ENCODE measurements around the gene UGT2B7. TPM values are rescaled to one million over a fixed set of nuclear protein-coding genes. Genes with fewer than 3 reads are reported as not detected.
"Not testable (repeated sequence)": the region's sequence is repeated elsewhere in the genome, so short reads cannot be mapped to it uniquely, and the experiment has no call there.

The UGT2B7 gene
- total RNA-seq, 4 donors from 2014 or later = not detected

DNA sequence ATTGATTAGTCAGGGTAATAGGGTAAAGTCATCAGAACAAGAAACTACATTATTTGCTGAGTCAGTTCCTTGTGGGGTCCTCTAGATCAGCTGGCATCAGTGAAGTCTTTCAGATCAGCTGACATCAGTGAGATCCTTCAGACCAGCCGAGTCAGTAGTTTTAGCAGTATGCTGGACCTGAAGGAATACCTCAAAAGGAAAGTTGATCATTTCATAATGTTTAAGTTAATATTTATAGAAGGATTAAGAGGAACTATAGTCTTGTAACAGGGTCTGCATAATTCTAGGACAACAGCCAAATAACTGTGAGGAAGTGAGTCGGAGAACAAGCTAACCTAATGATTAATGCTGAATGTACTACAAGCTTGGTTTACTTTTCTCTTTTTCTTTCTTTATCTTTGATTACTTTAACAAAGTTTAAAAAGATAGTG, 958 bp upstream of the UGT2B7 start:
- no peaks in the 10 kb centered on the region for H3K9me3 ChIP-seq
- 17 to 38% methylated on average over 2 of the region's 2 CpGs for WGBS, 2 donors
- H3K4me1 ChIP-seq = no peaks in the 10 kb centered on the region
- TF ChIP-seq EP300 (IDR thresholded peaks at IDR 0.05) = no peak
- no peak for TF ChIP-seq CTCF (IDR thresholded peaks at IDR 0.05)
- TF ChIP-seq POLR2A (IDR thresholded peaks at IDR 0.05) = no peak
- H3K36me3 ChIP-seq = no peaks in the 10 kb centered on the region
- H3K27me3 ChIP-seq = no peaks in the 10 kb centered on the region
- H3K4me3 ChIP-seq = no peak overlapping the region
- H3K27ac ChIP-seq = no peak overlapping the region
- DNase-seq (ENCODE audit: low spot score in 2 of 2) = no peak

- TF ChIP-seq POLR2A (IDR thresholded peaks at IDR 0.05) (no peak), CTCF (IDR thresholded peaks at IDR 0.05) (no peak), EP300 (IDR thresholded peaks at IDR 0.05) (no peak)
- 70 to 77% methylated on average over 3 of the region's 3 CpGs for WGBS, 2 donors
- Histone ChIP-seq H3K4me3 (no peak overlapping the region), H3K4me1 (no peaks in the 10 kb centered on the region), H3K27ac (no peak overlapping the region), H3K36me3 (no peaks in the 10 kb centered on the region), H3K9me3 (no peaks in the 10 kb centered on the region), H3K27me3 (no peaks in the 10 kb centered on the region)
- DNase-seq (ENCODE audit: low spot score in 2 of 2) = no peak
Measured at GRCh38 chr4:69096810-69097209, 536 bp downstream of the UGT2B7 start.

- H3K27ac ChIP-seq = no peak overlapping the region
- no peak for DNase-seq (ENCODE audit: low spot score in 2 of 2)
- no peaks in the 10 kb centered on the region for H3K27me3 ChIP-seq
- H3K4me3 ChIP-seq = no peak overlapping the region
- H3K4me1 ChIP-seq = no peaks in the 10 kb centered on the region
- WGBS, 2 donors = 81 to 86% methylated on average over 4 of the region's 4 CpGs
- no peaks in the 10 kb centered on the region for H3K36me3 ChIP-seq
- TF ChIP-seq POLR2A (IDR thresholded peaks at IDR 0.05) = no peak
- TF ChIP-seq CTCF (IDR thresholded peaks at IDR 0.05) = no peak
- TF ChIP-seq EP300 (IDR thresholded peaks at IDR 0.05) = no peak
- no peaks in the 10 kb centered on the region for H3K9me3 ChIP-seq
Measured at GRCh38 chr4:69098470-69098869, 2.2 kb downstream of the UGT2B7 start.

GRCh38 chr4:69099910-69100309, 3.6 kb downstream of the UGT2B7 start:
- no peak overlapping the region for H3K4me3 ChIP-seq
- no peaks in the 10 kb centered on the region for H3K27me3 ChIP-seq
- no peak for DNase-seq (ENCODE audit: low spot score in 2 of 2)
- H3K27ac ChIP-seq = no peak overlapping the region
- TF ChIP-seq POLR2A (IDR thresholded peaks at IDR 0.05) (no peak), EP300 (IDR thresholded peaks at IDR 0.05) (no peak), CTCF (IDR thresholded peaks at IDR 0.05) (no peak)
- 48 to 51% methylated on average over 4 of the region's 4 CpGs for WGBS, 2 donors
- H3K9me3 ChIP-seq = no peaks in the 10 kb centered on the region
- no peaks in the 10 kb centered on the region for H3K4me1 ChIP-seq
- H3K36me3 ChIP-seq = no peaks in the 10 kb centered on the region

GRCh38 chr4:69102668-69103067, 6.4 kb downstream of the UGT2B7 start:
- H3K4me1 ChIP-seq; H3K27ac ChIP-seq; H3K27me3 ChIP-seq; H3K36me3 ChIP-seq; H3K9me3 ChIP-seq; DNase-seq (ENCODE audit: low spot score in 2 of 2); H3K4me3 ChIP-seq: not testable (repeated sequence)
- WGBS, 2 donors = 62% methylated on average over 2 of the region's 2 CpGs

- H3K4me1 ChIP-seq = no peaks in the 10 kb centered on the region
- no peaks in the 10 kb centered on the region for H3K9me3 ChIP-seq
- 89 to 91% methylated on average over 2 of the region's 2 CpGs for whole genome bisulfite sequencing, 2 donors
- no peak for DNase-seq (ENCODE audit: low spot score in 2 of 2)
- no peak for TF ChIP-seq CTCF (IDR thresholded peaks at IDR 0.05)
- TF ChIP-seq EP300 (IDR thresholded peaks at IDR 0.05) = no peak
- no peak for TF ChIP-seq POLR2A (IDR thresholded peaks at IDR 0.05)
- no peak overlapping the region for H3K27ac ChIP-seq
- H3K36me3 ChIP-seq = no peaks in the 10 kb centered on the region
- H3K4me3 ChIP-seq = no peak overlapping the region
- no peaks in the 10 kb centered on the region for H3K27me3 ChIP-seq
Measured at GRCh38 chr4:69104719-69105275, 8.5 kb downstream of the UGT2B7 start.

- H3K4me3 ChIP-seq = not testable (repeated sequence)
Measured at GRCh38 chr4:69115151-69115850, 19.0 kb downstream of the UGT2B7 start.

More at GRCh38 chr4:69115151-69115850, 19.0 kb downstream of the UGT2B7 start:
- H3K27ac ChIP-seq; H3K9me3 ChIP-seq; H3K4me1 ChIP-seq; H3K27me3 ChIP-seq; H3K36me3 ChIP-seq; DNase-seq (ENCODE audit: low spot score in 2 of 2): not testable (repeated sequence)
- WGBS, 2 donors = 94 to 95% methylated on average over 11 to 16 of the region's 30 CpGs

Measured in tibial nerve (tissue), 4 donors.